DOHH2 (cell line): ENCODE data around the gene ABI2.

Experiments
- H3F3A ChIP-seq: fragments of 200-600 bp; sonication (generic), shearing (Covaris generic); 2 replicates; pipeline ENCODE4 v1.6.0; 2016; ENCODE audit warnings: antibody characterized with exemption, mild to moderate bottlenecking; ENCODE audit not compliant: control insufficient read depth, insufficient read depth
- H3K27ac ChIP-seq: fragments of 200-600 bp; sonication (generic); 2 replicates; pipeline ENCODE4 v1.5.1; 2014; ENCODE audit warnings: low read depth, mild to moderate bottlenecking, low read length, moderate library complexity
- H3K27me3 ChIP-seq: fragments of 200-600 bp; sonication (generic); 2 replicates; pipeline ENCODE4 v1.6.1; 2014; ENCODE audit warnings: mild to moderate bottlenecking, low read length, mixed read lengths; ENCODE audit not compliant: control insufficient read depth
- H3K36me3 ChIP-seq: fragments of 200-600 bp; sonication (generic); 2 replicates; pipeline ENCODE4 v1.6.1; 2014; ENCODE audit warnings: mild to moderate bottlenecking, low read length, moderate library complexity, mixed read lengths; ENCODE audit not compliant: control insufficient read depth
- H3K4me1 ChIP-seq: fragments of 200-600 bp; sonication (generic); 2 replicates; pipeline ENCODE4 v1.6.1; 2014; ENCODE audit warnings: mild to moderate bottlenecking, low read length, mixed read lengths; ENCODE audit not compliant: control insufficient read depth
- H3K4me2 ChIP-seq: fragments of 200-600 bp; sonication (generic); 2 replicates; pipeline ENCODE4 v1.6.0; 2014; ENCODE audit warnings: mild to moderate bottlenecking, low read length, moderate library complexity
- H3K4me3 ChIP-seq: fragments of 200-600 bp; sonication (generic); 2 replicates; pipeline ENCODE4 v1.5.1; 2014; ENCODE audit warnings: mild to moderate bottlenecking, low read length, mixed read lengths
- H3K79me2 ChIP-seq: fragments of 200-600 bp; sonication (generic); 2 replicates; pipeline ENCODE4 v1.6.1; 2014; ENCODE audit warnings: mild to moderate bottlenecking, low read length, mixed read lengths; ENCODE audit not compliant: control insufficient read depth
- H3K9me2 ChIP-seq: fragments of 200-600 bp; sonication (generic); replicated peaks from 2 replicates; pipeline ENCODE4 v1.6.1; 2014; ENCODE audit warnings: mild to moderate bottlenecking, low read length, mixed read lengths; ENCODE audit not compliant: control insufficient read depth
- H3K9me3 ChIP-seq: fragments of 200-600 bp; sonication (generic); 2 replicates; pipeline ENCODE4 v1.6.1; 2014; ENCODE audit warnings: antibody characterized with exemption, low read length, mixed read lengths; ENCODE audit not compliant: control insufficient read depth, insufficient read depth
- H4K20me1 ChIP-seq: fragments of 200-600 bp; sonication (generic); 2 replicates; pipeline ENCODE4 v1.6.0; 2014; ENCODE audit warnings: low read depth, mild to moderate bottlenecking, antibody characterized with exemption, low read length, moderate library complexity; ENCODE audit not compliant: control insufficient read depth, insufficient read depth
- CTCF ChIP-seq: fragments of 200-600 bp; sonication (generic); IDR thresholded peaks from one replicate; pipeline ENCODE4 v1.5.1; 2014; ENCODE audit warnings: antibody characterized with exemption, mild to moderate bottlenecking, low read depth, low read length; ENCODE audit not compliant: poor library complexity, severe bottlenecking
- EZH2phosphoT487 ChIP-seq: fragments of 200-600 bp; sonication (generic); IDR thresholded peaks from 2 replicates; pipeline ENCODE4 v1.6.1; 2017; ENCODE audit warnings: borderline replicate concordance, mild to moderate bottlenecking, antibody characterized with exemption, low read length, moderate library complexity, mixed read lengths

ABI2 gene

GRCh38 chr2:203451011-203451410 lies 122.8 kb downstream of the ABI2 start:
- Histone ChIP-seq H4K20me1 (no peaks in the 10 kb centered on the region), H3K4me2 (no peak overlapping the region), H3K36me3 (no peaks in the 10 kb centered on the region), H3K27me3 (peaks cover 3% of the 10 kb centered on the region; the same call in 1 of the 2 replicates), H3K9me2 (no peaks in the 10 kb centered on the region), H3K27ac (no peak overlapping the region), H3F3A (no peaks in the 10 kb centered on the region), H3K4me3 (no peak overlapping the region), H3K79me2 (no peaks in the 10 kb centered on the region), H3K4me1 (no peaks in the 10 kb centered on the region), H3K9me3 (no peaks in the 10 kb centered on the region)
- no peak for TF ChIP-seq EZH2phosphoT487
- TF ChIP-seq CTCF, result no peak

GRCh38 chr2:203451689-203452088 lies 123.5 kb downstream of the ABI2 start:
- H3K4me2 ChIP-seq, result no peak overlapping the region
- H3K27ac ChIP-seq, result no peak overlapping the region
- no peaks in the 10 kb centered on the region for H3F3A ChIP-seq
- H3K27me3 ChIP-seq, result peaks cover 3% of the 10 kb centered on the region; the same call in 1 of the 2 replicates
- no peaks in the 10 kb centered on the region for H3K4me1 ChIP-seq
- H3K4me3 ChIP-seq, result no peak overlapping the region
- no peaks in the 10 kb centered on the region for H3K79me2 ChIP-seq
- no peaks in the 10 kb centered on the region for H3K36me3 ChIP-seq
- H4K20me1 ChIP-seq, result no peaks in the 10 kb centered on the region
- TF ChIP-seq EZH2phosphoT487 (no peak), CTCF (no peak)
- no peaks in the 10 kb centered on the region for H3K9me2 ChIP-seq
- H3K9me3 ChIP-seq, result no peaks in the 10 kb centered on the region

GRCh38 chr2:203453858-203454451 lies 125.8 kb downstream of the ABI2 start:
- no peaks in the 10 kb centered on the region for H3F3A ChIP-seq
- no peak overlapping the region for H3K4me3 ChIP-seq
- H4K20me1 ChIP-seq, result no peaks in the 10 kb centered on the region
- H3K79me2 ChIP-seq, result no peaks in the 10 kb centered on the region
- peaks cover 3% of the 10 kb centered on the region for H3K27me3 ChIP-seq
- TF ChIP-seq CTCF (peak; percentile 73), EZH2phosphoT487 (no peak)
- peaks cover 4% of the 10 kb centered on the region; the same call in 1 of the 2 replicates for H3K4me1 ChIP-seq
- H3K27ac ChIP-seq, result no peak overlapping the region
- no peaks in the 10 kb centered on the region for H3K9me3 ChIP-seq
- H3K36me3 ChIP-seq, result no peaks in the 10 kb centered on the region
- no peaks in the 10 kb centered on the region for H3K9me2 ChIP-seq
- H3K4me2 ChIP-seq, result no peak overlapping the region
